K562 (cell line): ENCODE data around the gene RBM18. TPM values are rescaled to one million over a fixed set of nuclear protein-coding genes. Genes with fewer than 3 reads are reported as not detected.
A peak's percentile ranks its signal among the peaks of the same experiment; 100 is the strongest.

Experiments
- ATAC-seq: fragments of 200-7000 bp; cut with Tn5 transposase; 3 replicates; pipeline ENCODE4 v1.9.1; 2020; ENCODE audit warnings: moderate library complexity
- BruUV-seq: library from RNA; stranded (reverse); fragments of 400-500 nt; replicated peaks from 2 replicates; lab custom pipeline; 2021; lab: Mats Ljungman, UMichigan
- CTCF ChIA-PET: fragments of 300-600 bp; formaldehyde crosslinking; extraction: SDS; loops from one replicate; lab custom pipeline; 2021; ENCODE audit warnings: low intra/inter-chr PET ratio; lab: Yijun Ruan, JAX
- POLR2A ChIA-PET: fragments of 300-600, 350-650 bp; sonication (Branson Sonifier 250); formaldehyde crosslinking; extraction: SDS; loops from one replicate; lab custom pipeline; 2021; ENCODE audit warnings: antibody characterized with exemption, inconsistent platforms; lab: Yijun Ruan, JAX
- DNase-seq, 4 experiments: peaks; one replicate each; pipeline versions ENCODE4 v3.0.0 to v3.0.0-alpha.2; 2011 to 2018; ENCODE audit warnings: low spot score in 3 of 4, mixed read lengths in 3 of 4; ENCODE audit errors: extremely low read depth in 1 of 4
- FAIRE-seq: peaks from 2 replicates; lab custom pipeline; 2011; peaks lifted over from hg19 to GRCh38; lab: Jason Lieb, UNC
- H2AFZ ChIP-seq: 2 replicates; pipeline ENCODE4 v1.6.0; 2011; ENCODE audit warnings: low read depth, low read length, control low read depth, inconsistent platforms
- H3K27ac ChIP-seq: fragments of 200-600 bp; 3 replicates; pipeline ENCODE4 v1.8.0; 2011; ENCODE audit warnings: low read depth, mild to moderate bottlenecking, control low read depth, inconsistent platforms, low read length, moderate library complexity, mixed read lengths; ENCODE audit errors: extremely low read depth
- H3K27me3 ChIP-seq, 2 experiments: fragments of 300-600 bp in 1 of 2; 2 replicates in 1 of 2; 3 replicates in 1 of 2; pipeline versions ENCODE4 v1.6.0 to v1.8.0; 2011; ENCODE audit warnings: inconsistent platforms in 2 of 2, low read length in 2 of 2, mild to moderate bottlenecking in 1 of 2, mixed read lengths in 1 of 2, moderate library complexity in 1 of 2; ENCODE audit not compliant: control insufficient read depth in 2 of 2, insufficient read depth in 2 of 2
- H3K36me3 ChIP-seq: fragments of 300-600 bp; 3 replicates; pipeline ENCODE4 v1.8.0; 2011; ENCODE audit warnings: mild to moderate bottlenecking, low read length, inconsistent platforms; ENCODE audit not compliant: control insufficient read depth, insufficient read depth
- H3K4me1 ChIP-seq, 2 experiments: fragments of 200-600 bp in 1 of 2; replicated peaks in 1 of 2; 2 replicates in 1 of 2; 3 replicates in 1 of 2; pipeline versions ENCODE4 v1.5.1 to v1.8.0; 2011; ENCODE audit warnings: inconsistent platforms in 2 of 2, low read length in 2 of 2, mild to moderate bottlenecking in 1 of 2, mixed read lengths in 1 of 2, moderate library complexity in 1 of 2; ENCODE audit not compliant: control insufficient read depth in 2 of 2, insufficient read depth in 2 of 2
- H3K4me2 ChIP-seq: 2 replicates; pipeline ENCODE4 v1.6.1; 2011; ENCODE audit warnings: low read length, control low read depth, inconsistent platforms, mixed read lengths; ENCODE audit not compliant: insufficient read depth
- H3K4me3 ChIP-seq: fragments of 200-600 bp; sonication (generic), shearing (Covaris generic); 2 replicates; pipeline ENCODE4 v1.5.1; 2016; ENCODE audit warnings: control low read depth, inconsistent platforms
- H3K79me2 ChIP-seq: fragments of 200-600 bp; 3 replicates; pipeline ENCODE4 v1.8.0; 2011; ENCODE audit warnings: low read length, inconsistent platforms; ENCODE audit not compliant: control insufficient read depth, insufficient read depth
- H3K9ac ChIP-seq, 2 experiments: 2 replicates each; pipeline versions ENCODE4 v1.6.0 to v1.6.1; 2011; ENCODE audit warnings: low read depth in 2 of 2, low read length in 2 of 2, control low read depth in 1 of 2, inconsistent platforms in 1 of 2, mild to moderate bottlenecking in 1 of 2, mixed read lengths in 1 of 2; ENCODE audit not compliant: insufficient read depth in 1 of 2
- H3K9me1 ChIP-seq: one replicate; pipeline ENCODE4 v1.6.0; 2011; ENCODE audit warnings: inconsistent platforms, mild to moderate bottlenecking, low read length, moderate library complexity; ENCODE audit not compliant: control insufficient read depth, insufficient read depth
- H3K9me3 ChIP-seq: replicated peaks from 2 replicates; pipeline ENCODE4 v1.5.1; 2011; ENCODE audit warnings: low read depth, low read length, inconsistent platforms; ENCODE audit not compliant: control insufficient read depth, insufficient read depth
- H4K20me1 ChIP-seq: replicated peaks from 2 replicates; pipeline ENCODE4 v1.6.1; 2011; ENCODE audit warnings: low read length, inconsistent platforms, mixed read lengths; ENCODE audit not compliant: control insufficient read depth, insufficient read depth
- CTBP1 ChIP-seq: fragments of 450-650 bp; IDR thresholded peaks from 2 replicates; pipeline ENCODE4 v1.6.1; 2016; ENCODE audit warnings: borderline replicate concordance
- CXXC5 ChIP-seq: fragments of 250-450 bp; sonication (Bioruptor Pico); IDR thresholded peaks from 2 replicates; pipeline ENCODE4 v1.8.0; 2022; ENCODE audit warnings: inconsistent platforms, mild to moderate bottlenecking, moderate library complexity
- EZH2 ChIP-seq: IDR thresholded peaks from 2 replicates; pipeline ENCODE4 v1.6.1; 2012; ENCODE audit warnings: low read depth, mild to moderate bottlenecking, inconsistent platforms, low read length, borderline replicate concordance
- HNRNPLL ChIP-seq: fragments of 200-400 bp; formaldehyde crosslinking; IDR thresholded peaks from 2 replicates; pipeline ENCODE4 v1.6.1; 2017; ENCODE audit warnings: low read length, low read depth, mild to moderate bottlenecking; ENCODE audit not compliant: poor library complexity, severe bottlenecking
- LEF1 ChIP-seq: fragments of 450-650 bp; IDR thresholded peaks from 2 replicates; pipeline ENCODE4 v1.6.1; 2016; ENCODE audit warnings: mild to moderate bottlenecking
- NRF1 ChIP-seq, 2 experiments: fragments of 450-650 bp; IDR thresholded peaks in 1 of 2; conservative IDR thresholded peaks in 1 of 2; 2 replicates each; pipeline ENCODE4 v1.6.1; 2014; ENCODE audit warnings: mild to moderate bottlenecking in 2 of 2
- SLC30A9 ChIP-seq: fragments of 250-450 bp; sonication (Bioruptor Pico); IDR thresholded peaks from 2 replicates; pipeline ENCODE4 v1.8.0; 2022; ENCODE audit warnings: mild to moderate bottlenecking, moderate library complexity
- TCF3 ChIP-seq: sonication (generic); formaldehyde crosslinking; IDR thresholded peaks from 2 replicates; pipeline ENCODE4 v1.4.0; 2020; ENCODE audit warnings: mild to moderate bottlenecking, missing genetic modification reagents
- TSHZ1 ChIP-seq: fragments of 250-450 bp; sonication (Bioruptor Pico); IDR thresholded peaks from 2 replicates; pipeline ENCODE4 v1.4.0; 2020; ENCODE audit warnings: mild to moderate bottlenecking, moderate library complexity
- ZBTB12 ChIP-seq: fragments of 250-450 bp; sonication (Bioruptor Pico); IDR thresholded peaks from 2 replicates; pipeline ENCODE4 v1.4.0; 2020
- ZBTB49 ChIP-seq: sonication (generic); formaldehyde crosslinking; IDR thresholded peaks from 2 replicates; pipeline ENCODE4 v1.8.0; 2022; ENCODE audit warnings: missing genetic modification reagents, mild to moderate bottlenecking, borderline replicate concordance
- ZBTB7A ChIP-seq: IDR thresholded peaks from 2 replicates; pipeline ENCODE4 v1.6.1; 2011; ENCODE audit warnings: low read depth, mild to moderate bottlenecking, low read length, moderate library complexity, borderline replicate concordance; ENCODE audit not compliant: control insufficient read depth
- ZNF143 ChIP-seq: sonication (generic); formaldehyde crosslinking; IDR thresholded peaks from 2 replicates; pipeline ENCODE4 v1.9.0; 2022; ENCODE audit warnings: mild to moderate bottlenecking, missing genetic modification reagents
- ZNF174 ChIP-seq: fragments of 250-450 bp; sonication (Bioruptor Pico); IDR thresholded peaks from 2 replicates; pipeline ENCODE4 v1.4.0; 2020; ENCODE audit warnings: mild to moderate bottlenecking
- ZNF41 ChIP-seq: fragments of 250-450 bp; sonication (Bioruptor Pico); conservative IDR thresholded peaks from 2 replicates; pipeline ENCODE4 v1.4.0; 2020; ENCODE audit warnings: mild to moderate bottlenecking
- WGBS: fragments of 100-300 bp; shearing (Covaris generic); methylation state at CpG from one replicate; pipeline ENCODE4 v1.1.6; 2016; ENCODE audit warnings: low coverage, mixed read lengths; ENCODE audit not compliant: insufficient coverage; ENCODE audit errors: missing lambda C conversion rate; 5-methylcytosine and 5-hydroxymethylcytosine counted together
- in situ Hi-C: fragments of 300-500 bp; cut with MboI; formaldehyde crosslinking; loops from 4 replicates; pipeline ENCODE4 v1.15.0; 2018; ENCODE audit warnings: inconsistent platforms, mixed read lengths
- intact Hi-C: fragments of 100-400 bp; cut with micrococcal nuclease; formaldehyde crosslinking; loops from 2 replicates; pipeline ENCODE4 v1.14.2; 2022
- polyA plus RNA-seq, 8 experiments: library from polyadenylated mRNA; depleted of rRNA in 4 of 8; stranded (reverse) in 5 of 8; unstranded in 3 of 8; fragments of >200 nt; fragmentation: Nextera tagmentation in 2 of 8; fragmentation: Illumina TruSeq in 1 of 8; extraction: Ambion mirVana in 2 of 8; extraction: Trizol in 1 of 8; gene quantifications; 2 replicates each; pipeline versions ENCODE4 v1.2.1 to v1.2.3, GENCODE V29; 2011 to 2014; ENCODE audit warnings: inconsistent platforms in 1 of 8, missing spikeins in 1 of 8
- total RNA-seq, 7 experiments: library from RNA; depleted of rRNA in 6 of 7; stranded (reverse); fragments of >200 nt in 6 of 7; fragmentation: Illumina TruSeq in 2 of 7; extraction: Trizol in 2 of 7; gene quantifications; 2 replicates each; pipeline versions ENCODE4 v1.2.1 to v1.2.3, GENCODE V29; 2011 to 2021; ENCODE audit warnings: low replicate concordance in 1 of 7

Gene RBM18
- total and polyA plus RNA-seq, 9 of the 15 experiments (the other 6 are each of a cell fraction or from before 2014, with no cell fraction given), result 7.9 to 86.3 (median 34.0) TPM

GRCh38 chr9:122228191-122228567 is 36.5 kb downstream of the RBM18 start:
- H2AFZ ChIP-seq, result peak overlapping the region; percentile 83
- H4K20me1 ChIP-seq, result 0 out of 2 replicates have a peak, but pooled peaks cover 6% of the 10 kb centered on the region
- peaks cover 5% of the 10 kb centered on the region for H3K9me1 ChIP-seq
- WGBS, result under 1% methylated on average over 17 of the region's 38 CpGs
- H3K27me3 ChIP-seq, result peaks cover 27 to 30% of the 10 kb centered on the region in 2 experiments
- in situ Hi-C loops (loop anchor here (10.0 kb wide), 1 partner anchor 1963 kb away; no protein-coding TSS in a partner anchor), intact Hi-C loops (no loop called here)
- BruUV-seq, result no TSS peak
- no peaks in the 10 kb centered on the region for H3K9me3 ChIP-seq
- no peaks in the 10 kb centered on the region for H3K79me2 ChIP-seq
- H3K4me1 ChIP-seq, result peaks cover 8 to 30% of the 10 kb centered on the region in 2 experiments
- H3K27ac ChIP-seq, result no peak overlapping the region
- H3K36me3 ChIP-seq, result no peaks in the 10 kb centered on the region
- H3K9ac ChIP-seq, result peak overlapping the region in 1 of 2 experiments; percentile 89; a peak in 3 of 4 replicates
- POLR2A ChIA-PET, result no interaction called here
- ATAC-seq, result peak; percentile 64
- TF ChIP-seq ZNF41 (CRISPR knock-in tag) (no peak), NRF1 (conservative IDR thresholded peaks at IDR 0.05 in 1 of 2, IDR thresholded peaks at IDR 0.05 in 1 of 2) (peak; percentile 40 to 57; a peak in 2 of 4 replicates), LEF1 (no peak), SLC30A9 (no peak), ZBTB49 (CRISPR knock-in tag) (no peak), ZNF174 (CRISPR knock-in tag) (no peak), CTBP1 (no peak), EZH2 (peak; percentile 90), TCF3 (CRISPR knock-in tag) (no peak), CXXC5 (CRISPR knock-in tag) (peak; percentile 28; the same call in 1 of the 2 replicates), ZBTB7A (peak; percentile 60; the same call in 1 of the 2 replicates), TSHZ1 (CRISPR knock-in tag) (no peak), ZNF143 (CRISPR knock-in tag) (no peak), ZBTB12 (no peak), HNRNPLL (peak; percentile 37)
- DNase-seq, result peak in 3 of 4 experiments; percentile 31 to 52 (median 48)
- H3K4me3 ChIP-seq, result peak overlapping the region; percentile 49
- peak overlapping the region; percentile 63 for H3K4me2 ChIP-seq
- no peak for FAIRE-seq
- CTCF ChIA-PET, result no interaction called here
